ENCODE results near the gene UTP18. TPM values are rescaled to one million over a fixed set of nuclear protein-coding genes. Genes with fewer than 3 reads are reported as not detected.

Gene UTP18
- total and polyA plus RNA-seq, 2 of the 13 experiments (the other 11 are each of a cell fraction or from before 2014, with no cell fraction given): 35.2 to 104 TPM

GRCh38 chr17:51260237-51261023 lies at the start of gene UTP18 (continued):
- no peak; the same call in 1 of the 2 replicates for TF ChIP-seq RARA (CRISPR knock-in tag; IDR thresholded peaks at IDR 0.05)
- TF ChIP-seq ZNF275 (CRISPR knock-in tag; IDR thresholded peaks at IDR 0.05; ENCODE audit: borderline replicate concordance): peak; percentile 98
- TF ChIP-seq PAWR (CRISPR knock-in tag; IDR thresholded peaks at IDR 0.05; ENCODE audit: borderline replicate concordance): peak; percentile 85; the same call in 1 of the 2 replicates
- TF ChIP-seq ZNF598 (CRISPR knock-in tag; IDR thresholded peaks at IDR 0.05; ENCODE audit: borderline replicate concordance): peak; percentile 96; the same call in 1 of the 2 replicates
- TF ChIP-seq CENPT (CRISPR knock-in tag; IDR thresholded peaks at IDR 0.05; ENCODE audit: low read depth): peak; percentile 96
- TF ChIP-seq ZBTB26 (CRISPR knock-in tag; IDR thresholded peaks at IDR 0.05; ENCODE audit: borderline replicate concordance): peak; percentile 48; the same call in 1 of the 2 replicates
- peak; percentile 92; the same call in 1 of the 2 replicates for TF ChIP-seq ZNF616 (CRISPR knock-in tag; IDR thresholded peaks at IDR 0.05; ENCODE audit: low read depth)
- peak; percentile 76 for TF ChIP-seq ZNF556 (CRISPR knock-in tag; IDR thresholded peaks at IDR 0.05; ENCODE audit: borderline replicate concordance)
- peak; percentile 31 for TF ChIP-seq POGZ (CRISPR knock-in tag; IDR thresholded peaks at IDR 0.05)
- peak; percentile 90 for TF ChIP-seq ZIK1 (CRISPR knock-in tag; IDR thresholded peaks at IDR 0.05; ENCODE audit: borderline replicate concordance, low read depth)
- peak; percentile 75 for TF ChIP-seq HOXA3 (CRISPR knock-in tag; IDR thresholded peaks at IDR 0.05)
- TF ChIP-seq ZNF230 (CRISPR knock-in tag; IDR thresholded peaks at IDR 0.05): peak; percentile 99
- TF ChIP-seq ZNF660 (CRISPR knock-in tag; IDR thresholded peaks at IDR 0.05; ENCODE audit: borderline replicate concordance, low read depth): no peak; the same call in 1 of the 2 replicates
- peak; percentile 37 for TF ChIP-seq ESRRA (CRISPR knock-in tag; IDR thresholded peaks at IDR 0.05; ENCODE audit: low read depth)
- peak; percentile 20; the same call in 1 of the 2 replicates for TF ChIP-seq MIXL1 (CRISPR knock-in tag; IDR thresholded peaks at IDR 0.05)
- peak; percentile 94 for TF ChIP-seq ZFP36L1 (CRISPR knock-in tag; IDR thresholded peaks at IDR 0.05)
- no peak for TF ChIP-seq NFRKB (IDR thresholded peaks at IDR 0.05)
- peak; percentile 97 for TF ChIP-seq MYC (CRISPR knock-in tag; IDR thresholded peaks at IDR 0.05; ENCODE audit: borderline replicate concordance)
- no peak for TF ChIP-seq SNRNP70 (IDR thresholded peaks at IDR 0.05; ENCODE audit: low read depth, low read length)
- no peak; the same call in 1 of the 2 replicates for TF ChIP-seq ZBTB21 (CRISPR knock-in tag; IDR thresholded peaks at IDR 0.05)
- TF ChIP-seq ZFYVE20 (CRISPR knock-in tag; IDR thresholded peaks at IDR 0.05; ENCODE audit: borderline replicate concordance, low read depth): peak; percentile 25; the same call in 1 of the 2 replicates
- TF ChIP-seq THAP7 (CRISPR knock-in tag; IDR thresholded peaks at IDR 0.05): peak; percentile 24; the same call in 1 of the 2 replicates
- TF ChIP-seq SP140L (CRISPR knock-in tag; IDR thresholded peaks at IDR 0.05; ENCODE audit: borderline replicate concordance): peak; percentile 56; the same call in 1 of the 2 replicates
- peak; percentile 5; the same call in 1 of the 2 replicates for TF ChIP-seq FOXK1 (CRISPR knock-in tag; IDR thresholded peaks at IDR 0.05; ENCODE audit: borderline replicate concordance, low read depth)
- 0 out of 2 replicates have a peak, but pooled peaks have one; percentile 82 for TF ChIP-seq CAMTA2 (CRISPR knock-in tag; IDR thresholded peaks at IDR 0.05; ENCODE audit: borderline replicate concordance)
- TF ChIP-seq ZNF576 (CRISPR knock-in tag; IDR thresholded peaks at IDR 0.05): peak; percentile 90; the same call in 1 of the 2 replicates
- TF ChIP-seq ZNF430 (CRISPR knock-in tag; IDR thresholded peaks at IDR 0.05): peak; percentile 80

All from HepG2 (cell line).